HEK293 (cell line): ENCODE results near the gene TSPYL4.

Experiments
- CTCF ChIA-PET: fragments of 350-600 bp; formaldehyde crosslinking; extraction: SDS; loops from one replicate; lab custom pipeline; 2021; ENCODE audit warnings: antibody characterized with exemption; lab: Yijun Ruan, JAX
- POLR2A ChIA-PET: fragments of 300-600 bp; formaldehyde crosslinking; extraction: SDS; loops from one replicate; lab custom pipeline; 2020; ENCODE audit warnings: antibody characterized with exemption, inconsistent platforms; lab: Yijun Ruan, JAX
- H3K27ac ChIP-seq: fragments of 200-500 bp; sonication (Bioruptor generic); 2 replicates; pipeline ENCODE4 v1.5.1; 2014; ENCODE audit warnings: low read depth, low read length, control low read depth, inconsistent platforms; ENCODE audit errors: extremely low read depth
- H3K36me3 ChIP-seq, 2 experiments: fragments of 200-500 bp in 1 of 2; sonication (Bioruptor generic) in 1 of 2; 1 replicate in 1 of 2; 2 replicates in 1 of 2; pipeline ENCODE4 v1.5.1; 2014 to 2017; ENCODE audit warnings: inconsistent platforms in 2 of 2, low read length in 2 of 2; ENCODE audit not compliant: control insufficient read depth in 2 of 2, insufficient read depth in 1 of 2
- H3K4me1 ChIP-seq: fragments of 200-500 bp; sonication (Bioruptor generic); 2 replicates; pipeline ENCODE4 v1.5.1; 2014; ENCODE audit warnings: mild to moderate bottlenecking, low read length, inconsistent platforms; ENCODE audit not compliant: control insufficient read depth, insufficient read depth
- H3K4me3 ChIP-seq: 2 replicates; pipeline ENCODE4 v1.5.1; 2011; ENCODE audit warnings: low read depth, mild to moderate bottlenecking, control low read depth, low read length, moderate library complexity
- H3K9me3 ChIP-seq: fragments of 200-500 bp; sonication (Bioruptor generic); 2 replicates; pipeline ENCODE4 v1.5.1; 2014; ENCODE audit warnings: low read depth, low read length, inconsistent platforms; ENCODE audit not compliant: control insufficient read depth, insufficient read depth
- BCL11B ChIP-seq: fragments of 450-650 bp; formaldehyde crosslinking; IDR thresholded peaks from 2 replicates; pipeline ENCODE4 v1.5.1; 2016; ENCODE audit warnings: low read depth, missing biosample characterization, missing genetic modification characterization
- EGR2 ChIP-seq: fragments of 450-650 bp; formaldehyde crosslinking; IDR thresholded peaks from 2 replicates; pipeline ENCODE4 v1.5.1; 2016; ENCODE audit warnings: low read depth, missing biosample characterization, missing genetic modification characterization
- GFI1B ChIP-seq: fragments of 450-650 bp; formaldehyde crosslinking; IDR thresholded peaks from 2 replicates; pipeline ENCODE4 v1.5.1; 2016; ENCODE audit warnings: missing biosample characterization, missing genetic modification characterization
- GLIS1 ChIP-seq: fragments of 450-650 bp; formaldehyde crosslinking; IDR thresholded peaks from 2 replicates; pipeline ENCODE4 v1.5.1; 2016; ENCODE audit warnings: missing biosample characterization, missing genetic modification characterization
- KLF9 ChIP-seq: fragments of 450-650 bp; formaldehyde crosslinking; IDR thresholded peaks from 2 replicates; pipeline ENCODE4 v1.5.1; 2016; ENCODE audit warnings: missing biosample characterization, missing genetic modification characterization, low read depth
- MYNN ChIP-seq: fragments of 450-650 bp; formaldehyde crosslinking; IDR thresholded peaks from 2 replicates; pipeline ENCODE4 v1.5.1; 2016; ENCODE audit warnings: missing biosample characterization, missing genetic modification characterization, borderline replicate concordance
- SCRT1 ChIP-seq: fragments of 450-650 bp; formaldehyde crosslinking; IDR thresholded peaks from 2 replicates; pipeline ENCODE4 v1.5.1; 2016; ENCODE audit warnings: missing biosample characterization, missing genetic modification characterization, borderline replicate concordance
- YY1 ChIP-seq: fragments of 450-650 bp; formaldehyde crosslinking; IDR thresholded peaks from 2 replicates; pipeline ENCODE4 v1.5.1; 2018; ENCODE audit warnings: missing biosample characterization, missing genetic modification characterization
- ZBTB17 ChIP-seq: fragments of 450-650 bp; formaldehyde crosslinking; IDR thresholded peaks from 2 replicates; pipeline ENCODE4 v1.5.1; 2016; ENCODE audit warnings: missing biosample characterization, missing genetic modification characterization
- ZBTB6 ChIP-seq: fragments of 450-650 bp; formaldehyde crosslinking; IDR thresholded peaks from 2 replicates; pipeline ENCODE4 v1.5.1; 2017; ENCODE audit warnings: missing biosample characterization, missing genetic modification characterization
- ZNF184 ChIP-seq: fragments of 450-650 bp; IDR thresholded peaks from 2 replicates; pipeline ENCODE4 v1.5.1; 2018; ENCODE audit warnings: missing biosample characterization, mild to moderate bottlenecking, missing genetic modification characterization
- ZNF214 ChIP-seq: fragments of 450-650 bp; formaldehyde crosslinking; IDR thresholded peaks from 2 replicates; pipeline ENCODE4 v1.5.1; 2017; ENCODE audit warnings: missing biosample characterization, mild to moderate bottlenecking, missing genetic modification characterization, borderline replicate concordance
- ZNF302 ChIP-seq: fragments of 450-650 bp; formaldehyde crosslinking; IDR thresholded peaks from 2 replicates; pipeline ENCODE4 v1.5.1; 2016; ENCODE audit warnings: missing biosample characterization, missing genetic modification characterization, low read depth
- ZNF335 ChIP-seq: fragments of 450-650 bp; formaldehyde crosslinking; conservative IDR thresholded peaks from 2 replicates; pipeline ENCODE4 v1.5.1; 2016; ENCODE audit warnings: missing biosample characterization, missing genetic modification characterization
- ZNF423 ChIP-seq: fragments of 450-650 bp; formaldehyde crosslinking; IDR thresholded peaks from 2 replicates; pipeline ENCODE4 v1.5.1; 2016; ENCODE audit warnings: missing biosample characterization, missing genetic modification characterization
- ZNF501 ChIP-seq: fragments of 450-650 bp; formaldehyde crosslinking; IDR thresholded peaks from 2 replicates; pipeline ENCODE4 v1.5.1; 2016; ENCODE audit warnings: missing biosample characterization, missing genetic modification characterization
- ZNF513 ChIP-seq: fragments of 450-650 bp; IDR thresholded peaks from 2 replicates; pipeline ENCODE4 v1.5.1; 2018; ENCODE audit warnings: missing biosample characterization, missing genetic modification characterization
- ZNF521 ChIP-seq: fragments of 450-650 bp; formaldehyde crosslinking; IDR thresholded peaks from 2 replicates; pipeline ENCODE4 v1.5.1; 2017; ENCODE audit warnings: missing biosample characterization, mild to moderate bottlenecking, missing genetic modification characterization
- ZNF677 ChIP-seq: fragments of 450-650 bp; IDR thresholded peaks from 2 replicates; pipeline ENCODE4 v1.5.0; 2018; ENCODE audit warnings: missing biosample characterization, mild to moderate bottlenecking, missing genetic modification characterization, moderate library complexity
- ZNF776 ChIP-seq: fragments of 450-650 bp; formaldehyde crosslinking; IDR thresholded peaks from 2 replicates; pipeline ENCODE4 v1.5.0; 2017; ENCODE audit warnings: missing biosample characterization, missing genetic modification characterization, borderline replicate concordance
- ZNF785 ChIP-seq: fragments of 450-650 bp; formaldehyde crosslinking; IDR thresholded peaks from 2 replicates; pipeline ENCODE4 v1.5.1; 2016; ENCODE audit warnings: missing biosample characterization, missing genetic modification characterization
- ZNF843 ChIP-seq: fragments of 450-650 bp; formaldehyde crosslinking; IDR thresholded peaks from 2 replicates; pipeline ENCODE4 v1.5.1; 2016; ENCODE audit warnings: missing biosample characterization, missing genetic modification characterization
- TF ChIP-seq, protein P1 (sequence below): fragments of 450-650 bp; formaldehyde crosslinking; IDR thresholded peaks from 2 replicates; pipeline ENCODE4 v1.5.1; 2016; ENCODE audit warnings: missing biosample characterization, missing genetic modification characterization
- TF ChIP-seq, protein P2 (sequence below): fragments of 450-650 bp; formaldehyde crosslinking; IDR thresholded peaks from 2 replicates; pipeline ENCODE4 v1.5.1; 2016; ENCODE audit warnings: missing biosample characterization, missing genetic modification characterization
- TF ChIP-seq, protein P3 (sequence below): fragments of 450-650 bp; formaldehyde crosslinking; IDR thresholded peaks from 2 replicates; pipeline ENCODE4 v1.5.1; 2016; ENCODE audit warnings: missing biosample characterization, missing genetic modification characterization
- TF ChIP-seq, protein P4 (sequence below): fragments of 450-650 bp; formaldehyde crosslinking; IDR thresholded peaks from 2 replicates; pipeline ENCODE4 v1.5.1; 2016; ENCODE audit warnings: missing biosample characterization, missing genetic modification characterization

The TSPYL4 gene

DNA sequence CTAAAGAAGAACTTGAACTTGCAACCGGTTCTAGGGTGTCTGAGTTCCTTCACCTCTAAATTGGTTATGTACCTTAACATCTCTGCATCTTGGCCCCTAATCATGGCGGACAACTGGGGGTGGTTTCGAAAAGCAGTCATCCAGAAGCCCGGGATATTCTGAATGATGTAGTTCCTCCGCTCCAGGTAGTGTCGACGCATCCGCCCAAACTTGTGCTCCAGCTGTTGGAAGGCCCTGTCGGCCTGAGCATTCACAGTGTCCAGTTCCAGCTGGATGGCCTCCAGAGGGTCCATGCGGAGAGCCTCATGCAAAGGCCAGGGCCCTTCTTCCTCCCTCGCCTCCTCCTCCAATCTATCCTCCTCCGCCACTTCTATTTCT is 25.0 kb upstream of the TSPYL4 start:
- peak overlapping the region; percentile 94 for H3K27ac ChIP-seq
- POLR2A ChIA-PET = interaction anchor here (0.9 to 4.7 kb wide), 9 partner anchors 10 to 293 kb away, joined by 3 to 31 read pairs (median 5); partner anchors contain the start of genes DSE, RWDD1 and TSPYL4
- H3K36me3 ChIP-seq = peaks cover 11 to 41% of the 10 kb centered on the region in 2 experiments; a peak in 2 of 3 replicates
- peaks cover 4% of the 10 kb centered on the region; the same call in 1 of the 2 replicates for H3K4me1 ChIP-seq
- H3K4me3 ChIP-seq = peak overlapping the region; percentile 97
- no peaks in the 10 kb centered on the region for H3K9me3 ChIP-seq
- TF ChIP-seq ZNF776 (tag by site-specific recombination) = no peak
- TF ChIP-seq GLIS1 (tag by site-specific recombination) = no peak
- TF ChIP-seq ZNF513 = 0 out of 2 replicates have a peak, but pooled peaks have one; percentile 27
- TF ChIP-seq, protein P1, sequence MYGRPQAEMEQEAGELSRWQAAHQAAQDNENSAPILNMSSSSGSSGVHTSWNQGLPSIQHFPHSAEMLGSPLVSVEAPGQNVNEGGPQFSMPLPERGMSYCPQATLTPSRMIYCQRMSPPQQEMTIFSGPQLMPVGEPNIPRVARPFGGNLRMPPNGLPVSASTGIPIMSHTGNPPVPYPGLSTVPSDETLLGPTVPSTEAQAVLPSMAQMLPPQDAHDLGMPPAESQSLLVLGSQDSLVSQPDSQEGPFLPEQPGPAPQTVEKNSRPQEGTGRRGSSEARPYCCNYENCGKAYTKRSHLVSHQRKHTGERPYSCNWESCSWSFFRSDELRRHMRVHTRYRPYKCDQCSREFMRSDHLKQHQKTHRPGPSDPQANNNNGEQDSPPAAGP (tag by site-specific recombination) = no peak
- no peak for TF ChIP-seq ZNF785 (tag by site-specific recombination)
- TF ChIP-seq, protein P2, sequence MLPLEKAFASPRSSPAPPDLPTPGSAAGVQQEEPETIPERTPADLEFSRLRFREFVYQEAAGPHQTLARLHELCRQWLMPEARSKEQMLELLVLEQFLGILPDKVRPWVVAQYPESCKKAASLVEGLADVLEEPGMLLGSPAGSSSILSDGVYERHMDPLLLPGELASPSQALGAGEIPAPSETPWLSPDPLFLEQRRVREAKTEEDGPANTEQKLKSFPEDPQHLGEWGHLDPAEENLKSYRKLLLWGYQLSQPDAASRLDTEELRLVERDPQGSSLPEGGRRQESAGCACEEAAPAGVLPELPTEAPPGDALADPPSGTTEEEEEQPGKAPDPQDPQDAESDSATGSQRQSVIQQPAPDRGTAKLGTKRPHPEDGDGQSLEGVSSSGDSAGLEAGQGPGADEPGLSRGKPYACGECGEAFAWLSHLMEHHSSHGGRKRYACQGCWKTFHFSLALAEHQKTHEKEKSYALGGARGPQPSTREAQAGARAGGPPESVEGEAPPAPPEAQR (tag by site-specific recombination) = no peak
- no peak for TF ChIP-seq ZNF335 (tag by site-specific recombination)
- TF ChIP-seq, protein P3, sequence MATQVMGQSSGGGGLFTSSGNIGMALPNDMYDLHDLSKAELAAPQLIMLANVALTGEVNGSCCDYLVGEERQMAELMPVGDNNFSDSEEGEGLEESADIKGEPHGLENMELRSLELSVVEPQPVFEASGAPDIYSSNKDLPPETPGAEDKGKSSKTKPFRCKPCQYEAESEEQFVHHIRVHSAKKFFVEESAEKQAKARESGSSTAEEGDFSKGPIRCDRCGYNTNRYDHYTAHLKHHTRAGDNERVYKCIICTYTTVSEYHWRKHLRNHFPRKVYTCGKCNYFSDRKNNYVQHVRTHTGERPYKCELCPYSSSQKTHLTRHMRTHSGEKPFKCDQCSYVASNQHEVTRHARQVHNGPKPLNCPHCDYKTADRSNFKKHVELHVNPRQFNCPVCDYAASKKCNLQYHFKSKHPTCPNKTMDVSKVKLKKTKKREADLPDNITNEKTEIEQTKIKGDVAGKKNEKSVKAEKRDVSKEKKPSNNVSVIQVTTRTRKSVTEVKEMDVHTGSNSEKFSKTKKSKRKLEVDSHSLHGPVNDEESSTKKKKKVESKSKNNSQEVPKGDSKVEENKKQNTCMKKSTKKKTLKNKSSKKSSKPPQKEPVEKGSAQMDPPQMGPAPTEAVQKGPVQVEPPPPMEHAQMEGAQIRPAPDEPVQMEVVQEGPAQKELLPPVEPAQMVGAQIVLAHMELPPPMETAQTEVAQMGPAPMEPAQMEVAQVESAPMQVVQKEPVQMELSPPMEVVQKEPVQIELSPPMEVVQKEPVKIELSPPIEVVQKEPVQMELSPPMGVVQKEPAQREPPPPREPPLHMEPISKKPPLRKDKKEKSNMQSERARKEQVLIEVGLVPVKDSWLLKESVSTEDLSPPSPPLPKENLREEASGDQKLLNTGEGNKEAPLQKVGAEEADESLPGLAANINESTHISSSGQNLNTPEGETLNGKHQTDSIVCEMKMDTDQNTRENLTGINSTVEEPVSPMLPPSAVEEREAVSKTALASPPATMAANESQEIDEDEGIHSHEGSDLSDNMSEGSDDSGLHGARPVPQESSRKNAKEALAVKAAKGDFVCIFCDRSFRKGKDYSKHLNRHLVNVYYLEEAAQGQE = no peak
- no peak for TF ChIP-seq ZNF214
- no peak for TF ChIP-seq ZNF302 (tag by site-specific recombination)
- TF ChIP-seq YY1 (tag by site-specific recombination) = peak; percentile 25; the same call in 1 of the 2 replicates
- no peak for TF ChIP-seq GFI1B (tag by site-specific recombination)
- TF ChIP-seq ZBTB17 (tag by site-specific recombination) = peak; percentile 17; the same call in 1 of the 2 replicates
- TF ChIP-seq KLF9 (tag by site-specific recombination) = no peak
- TF ChIP-seq, all 188 proteins: peak for 3
- CTCF ChIA-PET = interaction anchor here (0.6 to 5.4 kb wide), 7 partner anchors 10 to 376 kb away, joined by 3 to 78 read pairs (median 12); partner anchors contain the start of gene CALHM5

- H3K4me3 ChIP-seq = peak overlapping the region; percentile 97
- no peaks in the 10 kb centered on the region for H3K9me3 ChIP-seq
- H3K27ac ChIP-seq = peak overlapping the region; percentile 94; the same call in 1 of the 2 replicates
- POLR2A ChIA-PET = interaction anchor here (1.0 to 4.7 kb wide), 6 partner anchors 10 to 293 kb away, joined by 4 to 31 read pairs (median 12); partner anchors contain the start of genes DSE, RWDD1 and TSPYL4
- peaks cover 11 to 43% of the 10 kb centered on the region in 2 experiments; a peak in 2 of 3 replicates for H3K36me3 ChIP-seq
- CTCF ChIA-PET = interaction anchor here (1.3 to 5.4 kb wide), 5 partner anchors 10 to 282 kb away, joined by 5 to 78 read pairs (median 14); no protein-coding TSS in a partner anchor
- peaks cover 4% of the 10 kb centered on the region; the same call in 1 of the 2 replicates for H3K4me1 ChIP-seq
- TF ChIP-seq ZNF302 (tag by site-specific recombination) (no peak), ZNF184 (no peak), SCRT1 (tag by site-specific recombination) (peak; percentile 89), ZNF521 (tag by site-specific recombination) (no peak), BCL11B (tag by site-specific recombination) (no peak), ZNF677 (tag by site-specific recombination) (no peak), ZBTB6 (tag by site-specific recombination) (no peak), ZNF843 (tag by site-specific recombination) (no peak), EGR2 (no peak), MYNN (tag by site-specific recombination) (no peak), ZNF501 (no peak), ZNF423 (tag by site-specific recombination) (no peak)
- TF ChIP-seq, protein P4, sequence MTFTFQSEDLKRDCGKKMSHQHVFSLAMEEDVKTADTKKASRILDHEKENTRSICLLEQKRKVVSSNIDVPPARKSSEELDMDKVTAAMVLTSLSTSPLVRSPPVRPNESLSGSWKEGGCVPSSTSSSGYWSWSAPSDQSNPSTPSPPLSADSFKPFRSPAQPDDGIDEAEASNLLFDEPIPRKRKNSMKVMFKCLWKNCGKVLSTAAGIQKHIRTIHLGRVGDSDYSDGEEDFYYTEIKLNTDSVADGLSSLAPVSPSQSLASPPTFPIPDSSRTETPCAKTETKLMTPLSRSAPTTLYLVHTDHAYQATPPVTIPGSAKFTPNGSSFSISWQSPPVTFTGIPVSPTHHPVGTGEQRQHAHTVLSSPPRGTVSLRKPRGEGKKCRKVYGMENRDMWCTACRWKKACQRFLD = no peak
Measured at GRCh38 chr6:116278481-116278829, 24.6 kb upstream of the TSPYL4 start.
